Panc1 (cell line): Measurements from ENCODE around the gene PPFIA3.

Experiments
- POLR2AphosphoS5 ChIP-seq: IDR thresholded peaks from 2 replicates; pipeline ENCODE4 v1.6.1; 2012; ENCODE audit warnings: mild to moderate bottlenecking, low read depth, low read length, moderate library complexity
- SIN3A ChIP-seq: IDR thresholded peaks from 2 replicates; pipeline ENCODE4 v1.6.1; 2012; ENCODE audit warnings: low read depth, mild to moderate bottlenecking, low read length, moderate library complexity, borderline replicate concordance; ENCODE audit not compliant: insufficient read depth
- TF ChIP-seq, protein P1 (sequence below): fragments of 450-650 bp; IDR thresholded peaks from 2 replicates; pipeline ENCODE4 v1.5.1; 2017; ENCODE audit warnings: mild to moderate bottlenecking
- TF ChIP-seq, protein P2 (sequence below), 2 experiments: IDR thresholded peaks; 2 replicates each; pipeline ENCODE4 v1.6.1; 2011 to 2012; ENCODE audit warnings: low read depth in 2 of 2, control low read depth in 1 of 2, low read length in 1 of 2, mild to moderate bottlenecking in 1 of 2, moderate library complexity in 1 of 2; ENCODE audit not compliant: insufficient read depth in 1 of 2

DNA sequence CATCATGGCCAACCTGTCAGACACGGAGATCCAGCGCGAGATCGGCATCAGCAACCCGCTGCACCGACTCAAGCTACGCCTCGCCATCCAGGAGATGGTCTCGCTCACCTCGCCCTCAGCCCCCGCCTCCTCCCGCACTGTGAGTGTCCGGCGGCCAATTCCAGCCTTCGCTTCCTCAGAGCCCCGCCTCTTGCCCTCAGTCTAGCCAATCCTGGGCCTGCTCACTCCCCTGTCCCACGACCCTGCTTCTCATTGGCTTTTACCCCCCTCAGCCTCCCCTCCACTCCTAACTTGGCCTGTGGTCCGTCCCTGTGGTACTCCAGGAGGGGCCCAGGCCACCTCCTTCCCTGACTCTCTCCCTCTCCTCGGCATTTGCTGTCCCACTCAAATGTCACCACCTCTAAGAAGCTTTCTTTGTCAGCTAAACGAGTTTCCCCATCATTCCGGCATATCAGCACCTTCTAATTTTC, 23.6 kb downstream of the PPFIA3 start:
- TF ChIP-seq, protein P1, sequence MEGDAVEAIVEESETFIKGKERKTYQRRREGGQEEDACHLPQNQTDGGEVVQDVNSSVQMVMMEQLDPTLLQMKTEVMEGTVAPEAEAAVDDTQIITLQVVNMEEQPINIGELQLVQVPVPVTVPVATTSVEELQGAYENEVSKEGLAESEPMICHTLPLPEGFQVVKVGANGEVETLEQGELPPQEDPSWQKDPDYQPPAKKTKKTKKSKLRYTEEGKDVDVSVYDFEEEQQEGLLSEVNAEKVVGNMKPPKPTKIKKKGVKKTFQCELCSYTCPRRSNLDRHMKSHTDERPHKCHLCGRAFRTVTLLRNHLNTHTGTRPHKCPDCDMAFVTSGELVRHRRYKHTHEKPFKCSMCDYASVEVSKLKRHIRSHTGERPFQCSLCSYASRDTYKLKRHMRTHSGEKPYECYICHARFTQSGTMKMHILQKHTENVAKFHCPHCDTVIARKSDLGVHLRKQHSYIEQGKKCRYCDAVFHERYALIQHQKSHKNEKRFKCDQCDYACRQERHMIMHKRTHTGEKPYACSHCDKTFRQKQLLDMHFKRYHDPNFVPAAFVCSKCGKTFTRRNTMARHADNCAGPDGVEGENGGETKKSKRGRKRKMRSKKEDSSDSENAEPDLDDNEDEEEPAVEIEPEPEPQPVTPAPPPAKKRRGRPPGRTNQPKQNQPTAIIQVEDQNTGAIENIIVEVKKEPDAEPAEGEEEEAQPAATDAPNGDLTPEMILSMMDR = no peak
- TF ChIP-seq SIN3A (no peak), POLR2AphosphoS5 (no peak)
- TF ChIP-seq, protein P2, sequence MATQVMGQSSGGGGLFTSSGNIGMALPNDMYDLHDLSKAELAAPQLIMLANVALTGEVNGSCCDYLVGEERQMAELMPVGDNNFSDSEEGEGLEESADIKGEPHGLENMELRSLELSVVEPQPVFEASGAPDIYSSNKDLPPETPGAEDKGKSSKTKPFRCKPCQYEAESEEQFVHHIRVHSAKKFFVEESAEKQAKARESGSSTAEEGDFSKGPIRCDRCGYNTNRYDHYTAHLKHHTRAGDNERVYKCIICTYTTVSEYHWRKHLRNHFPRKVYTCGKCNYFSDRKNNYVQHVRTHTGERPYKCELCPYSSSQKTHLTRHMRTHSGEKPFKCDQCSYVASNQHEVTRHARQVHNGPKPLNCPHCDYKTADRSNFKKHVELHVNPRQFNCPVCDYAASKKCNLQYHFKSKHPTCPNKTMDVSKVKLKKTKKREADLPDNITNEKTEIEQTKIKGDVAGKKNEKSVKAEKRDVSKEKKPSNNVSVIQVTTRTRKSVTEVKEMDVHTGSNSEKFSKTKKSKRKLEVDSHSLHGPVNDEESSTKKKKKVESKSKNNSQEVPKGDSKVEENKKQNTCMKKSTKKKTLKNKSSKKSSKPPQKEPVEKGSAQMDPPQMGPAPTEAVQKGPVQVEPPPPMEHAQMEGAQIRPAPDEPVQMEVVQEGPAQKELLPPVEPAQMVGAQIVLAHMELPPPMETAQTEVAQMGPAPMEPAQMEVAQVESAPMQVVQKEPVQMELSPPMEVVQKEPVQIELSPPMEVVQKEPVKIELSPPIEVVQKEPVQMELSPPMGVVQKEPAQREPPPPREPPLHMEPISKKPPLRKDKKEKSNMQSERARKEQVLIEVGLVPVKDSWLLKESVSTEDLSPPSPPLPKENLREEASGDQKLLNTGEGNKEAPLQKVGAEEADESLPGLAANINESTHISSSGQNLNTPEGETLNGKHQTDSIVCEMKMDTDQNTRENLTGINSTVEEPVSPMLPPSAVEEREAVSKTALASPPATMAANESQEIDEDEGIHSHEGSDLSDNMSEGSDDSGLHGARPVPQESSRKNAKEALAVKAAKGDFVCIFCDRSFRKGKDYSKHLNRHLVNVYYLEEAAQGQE (IDR thresholded peaks at IDR 0.05; ENCODE audit: insufficient read depth in 1 of 2, low read depth in 2 of 2, low read length in 1 of 2) = no peak
